ENCODE measurements around the gene COG6.

- no peak for TF ChIP-seq ARNT (IDR thresholded peaks at IDR 0.05)
- TF ChIP-seq HDGF (IDR thresholded peaks at IDR 0.05; ENCODE audit: borderline replicate concordance): no peak
- TF ChIP-seq ELF4 (IDR thresholded peaks at IDR 0.05): no peak
- TF ChIP-seq PKNOX1 (IDR thresholded peaks at IDR 0.05): no peak
- no peak for TF ChIP-seq FOXM1 (IDR thresholded peaks at IDR 0.05; ENCODE audit: borderline replicate concordance)
- TF ChIP-seq TARDBP (IDR thresholded peaks at IDR 0.05): no peak
- TF ChIP-seq CTBP1 (IDR thresholded peaks at IDR 0.05; ENCODE audit: borderline replicate concordance): no peak
- no peak for TF ChIP-seq SP1 (IDR thresholded peaks at IDR 0.05)
- TF ChIP-seq ZNF384 (IDR thresholded peaks at IDR 0.05): no peak
- TF ChIP-seq FOXA1 (IDR thresholded peaks at IDR 0.05): no peak
- no peak for TF ChIP-seq BHLHE40 (IDR thresholded peaks at IDR 0.05; ENCODE audit: borderline replicate concordance)
- TF ChIP-seq SUZ12 (IDR thresholded peaks at IDR 0.05): no peak
- TF ChIP-seq NFRKB (IDR thresholded peaks at IDR 0.05): no peak
- TF ChIP-seq FOXK2 (IDR thresholded peaks at IDR 0.05): no peak
These were observed at the start of gene COG6 for GRCh38 chr13:39655569-39656324.
